A673 (cell line): ENCODE results near the gene SPRING1. TPM values are rescaled to one million over a fixed set of nuclear protein-coding genes. Genes with fewer than 3 reads are reported as not detected.
"Not testable (repeated sequence)": the region's sequence is repeated elsewhere in the genome, so short reads cannot be mapped to it uniquely, and the experiment has no call there.

Experiments
- BruUV-seq: library from RNA; stranded (reverse); fragments of 400-500 nt; replicated peaks from 2 replicates; lab custom pipeline; 2021; lab: Mats Ljungman, UMichigan
- CTCF ChIA-PET: fragments of 300-600 bp; sonication (Branson Sonifier 250); formaldehyde crosslinking; loops from one replicate; lab custom pipeline; 2022; ENCODE audit warnings: antibody characterized with exemption; lab: Charles Lee
- POLR2A ChIA-PET: fragments of 300-600 bp; sonication (Branson Sonifier 250); formaldehyde crosslinking; loops from one replicate; lab custom pipeline; 2022; ENCODE audit warnings: antibody characterized with exemption; ENCODE audit not compliant: low non-redundant PET; lab: Charles Lee
- DNase-seq: peaks from one replicate; pipeline ENCODE4 v3.0.0-alpha.2; 2015; ENCODE audit warnings: low spot score
- H3K27ac ChIP-seq: fragments of 200-600 bp; sonication (generic); 2 replicates; pipeline ENCODE4 v1.5.1; 2016; ENCODE audit warnings: mixed run types, low read depth, mild to moderate bottlenecking, mixed read lengths, antibody characterized with exemption, low read length; ENCODE audit not compliant: poor library complexity, severe bottlenecking
- H3K27me3 ChIP-seq: fragments of 200-600 bp; sonication (generic); replicated peaks from 2 replicates; pipeline ENCODE4 v1.6.1; 2017; ENCODE audit warnings: mixed run types, low read depth, mild to moderate bottlenecking, mixed read lengths, antibody characterized with exemption, low read length; ENCODE audit not compliant: insufficient read depth, poor library complexity
- H3K36me3 ChIP-seq: fragments of 200-600 bp; sonication (generic); 2 replicates; pipeline ENCODE4 v1.6.1; 2016; ENCODE audit warnings: mixed run types, mild to moderate bottlenecking, mixed read lengths, antibody characterized with exemption, low read length; ENCODE audit not compliant: insufficient read depth, poor library complexity, severe bottlenecking
- H3K4me1 ChIP-seq: fragments of 200-600 bp; sonication (generic); 2 replicates; pipeline ENCODE4 v1.6.1; 2017; ENCODE audit warnings: mixed run types, mild to moderate bottlenecking, mixed read lengths, antibody characterized with exemption, low read length; ENCODE audit not compliant: insufficient read depth, poor library complexity, severe bottlenecking
- H3K4me3 ChIP-seq: fragments of 200-600 bp; sonication (generic); 2 replicates; pipeline ENCODE4 v1.5.1; 2016; ENCODE audit warnings: low read depth, mixed run types, mild to moderate bottlenecking, mixed read lengths, low read length; ENCODE audit not compliant: poor library complexity, severe bottlenecking
- H3K9me3 ChIP-seq: fragments of 200-600 bp; sonication (generic); 2 replicates; pipeline ENCODE4 v1.6.1; 2016; ENCODE audit warnings: mixed run types, low read depth, mild to moderate bottlenecking, mixed read lengths, antibody characterized with exemption, low read length; ENCODE audit not compliant: poor library complexity, severe bottlenecking
- CTCF ChIP-seq: fragments of 300-800, 200-600 bp; sonication (generic); conservative IDR thresholded peaks from 2 replicates; pipeline ENCODE4 v1.5.1; 2017; ENCODE audit warnings: low read depth, mild to moderate bottlenecking, antibody characterized with exemption, low read length, moderate library complexity, mixed read lengths
- EZH2 ChIP-seq: fragments of 200-600 bp; sonication (generic); IDR thresholded peaks from 2 replicates; pipeline ENCODE4 v1.6.1; 2017; ENCODE audit warnings: borderline replicate concordance, low read depth, mild to moderate bottlenecking, mixed read lengths, antibody characterized with exemption, low read length; ENCODE audit not compliant: poor library complexity, severe bottlenecking
- intact Hi-C: fragments of 100-400 bp; cut with micrococcal nuclease; formaldehyde crosslinking; loops from one replicate; pipeline ENCODE4 v1.10.0; 2022; ENCODE audit not compliant: unreplicated experiment
- total RNA-seq: library from RNA; stranded (reverse); gene quantifications from 2 replicates; pipeline ENCODE4 v1.2.3, GENCODE V29; 2021

Gene SPRING1
- total RNA-seq, 1 experiment from 2014 or later: 23.0 TPM

GRCh38 chr12:116744766-116745165 is 6.9 kb upstream of the SPRING1 start:
- TF ChIP-seq EZH2: no peak
- TF ChIP-seq CTCF: no peak
- no peak overlapping the region for H3K4me3 ChIP-seq
- CTCF ChIA-PET: interaction anchor here (0.6 kb wide), 1 partner anchor 26 kb away, joined by 5 read pairs; no protein-coding TSS in a partner anchor
- no peak overlapping the region for H3K27ac ChIP-seq
- POLR2A ChIA-PET: no interaction called here
- no peaks in the 10 kb centered on the region for H3K9me3 ChIP-seq
- DNase-seq: no peak
- intact Hi-C loops: no loop called here
- H3K36me3 ChIP-seq: no peaks in the 10 kb centered on the region
- no peaks in the 10 kb centered on the region for H3K27me3 ChIP-seq
- no TSS peak for BruUV-seq
- no peaks in the 10 kb centered on the region for H3K4me1 ChIP-seq

GRCh38 chr12:116742787-116743186 is 4.9 kb upstream of the SPRING1 start:
- DNase-seq, H3K36me3 ChIP-seq, POLR2A ChIA-PET, intact Hi-C loops, CTCF ChIA-PET, H3K27ac ChIP-seq, BruUV-seq, H3K4me1 ChIP-seq, H3K9me3 ChIP-seq, H3K4me3 ChIP-seq, H3K27me3 ChIP-seq: not testable (repeated sequence)

GRCh38 chr12:116739381-116739887 is 1.6 kb upstream of the SPRING1 start:
- Histone ChIP-seq H3K4me3 (no peak overlapping the region), H3K9me3 (no peaks in the 10 kb centered on the region), H3K36me3 (no peaks in the 10 kb centered on the region), H3K27me3 (no peaks in the 10 kb centered on the region), H3K4me1 (peaks cover 13% of the 10 kb centered on the region), H3K27ac (no peak overlapping the region)
- intact Hi-C loops: no loop called here
- no peak for DNase-seq
- no TSS peak for BruUV-seq
- ChIA-PET CTCF (no interaction called here), POLR2A (no interaction called here)
- no peak for TF ChIP-seq CTCF
- no peak for TF ChIP-seq EZH2
